ENCODE measurements around the gene DUT.

DNA sequence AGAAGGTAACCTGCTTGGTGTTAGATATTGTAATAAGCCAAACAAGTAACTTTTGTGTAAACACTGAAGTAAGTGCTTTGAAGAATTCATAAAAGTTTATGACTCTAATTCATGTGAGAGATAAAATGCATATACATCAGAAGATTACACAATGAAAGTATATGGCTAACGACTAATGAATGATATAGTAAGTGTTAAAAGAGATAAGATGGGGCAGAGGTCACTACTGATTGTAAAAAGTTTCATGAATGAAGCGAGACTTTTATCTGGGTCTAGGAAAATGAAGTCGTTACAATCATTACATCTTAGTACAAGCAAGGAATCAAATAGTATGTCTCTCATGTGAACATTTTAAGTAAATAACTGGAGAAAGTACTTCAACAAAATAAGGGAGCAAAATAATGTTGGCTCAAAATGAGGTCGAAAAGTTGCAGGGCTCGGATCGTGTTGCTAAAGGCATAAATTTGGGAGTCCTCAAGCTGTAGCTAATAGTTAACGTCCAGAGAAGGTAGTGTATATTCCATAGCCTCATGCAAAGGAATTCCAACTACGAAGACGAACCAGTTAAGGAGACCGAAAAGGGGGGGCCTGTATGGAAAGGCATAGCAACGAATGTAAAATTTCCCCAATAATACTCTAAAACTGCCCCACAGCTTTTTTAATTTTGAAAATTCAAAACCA, 984 bp upstream of the DUT start:
- TF ChIP-seq POLR2AphosphoS5 (IDR thresholded peaks at IDR 0.05; ENCODE audit: low read depth, low read length) (no peak), TAF1 (IDR thresholded peaks at IDR 0.05; ENCODE audit: borderline replicate concordance, insufficient read depth, low read length) (0 out of 2 replicates have a peak, but pooled peaks have one; percentile 30), SIN3A (IDR thresholded peaks at IDR 0.05; ENCODE audit: borderline replicate concordance, insufficient read depth, low read length) (no peak), FOXP2 (optimal IDR thresholded peaks at IDR 0.05; ENCODE audit: borderline replicate concordance, extremely low read depth, extremely low read length, insufficient read depth) (no peak)
- TF ChIP-seq, protein P1, sequence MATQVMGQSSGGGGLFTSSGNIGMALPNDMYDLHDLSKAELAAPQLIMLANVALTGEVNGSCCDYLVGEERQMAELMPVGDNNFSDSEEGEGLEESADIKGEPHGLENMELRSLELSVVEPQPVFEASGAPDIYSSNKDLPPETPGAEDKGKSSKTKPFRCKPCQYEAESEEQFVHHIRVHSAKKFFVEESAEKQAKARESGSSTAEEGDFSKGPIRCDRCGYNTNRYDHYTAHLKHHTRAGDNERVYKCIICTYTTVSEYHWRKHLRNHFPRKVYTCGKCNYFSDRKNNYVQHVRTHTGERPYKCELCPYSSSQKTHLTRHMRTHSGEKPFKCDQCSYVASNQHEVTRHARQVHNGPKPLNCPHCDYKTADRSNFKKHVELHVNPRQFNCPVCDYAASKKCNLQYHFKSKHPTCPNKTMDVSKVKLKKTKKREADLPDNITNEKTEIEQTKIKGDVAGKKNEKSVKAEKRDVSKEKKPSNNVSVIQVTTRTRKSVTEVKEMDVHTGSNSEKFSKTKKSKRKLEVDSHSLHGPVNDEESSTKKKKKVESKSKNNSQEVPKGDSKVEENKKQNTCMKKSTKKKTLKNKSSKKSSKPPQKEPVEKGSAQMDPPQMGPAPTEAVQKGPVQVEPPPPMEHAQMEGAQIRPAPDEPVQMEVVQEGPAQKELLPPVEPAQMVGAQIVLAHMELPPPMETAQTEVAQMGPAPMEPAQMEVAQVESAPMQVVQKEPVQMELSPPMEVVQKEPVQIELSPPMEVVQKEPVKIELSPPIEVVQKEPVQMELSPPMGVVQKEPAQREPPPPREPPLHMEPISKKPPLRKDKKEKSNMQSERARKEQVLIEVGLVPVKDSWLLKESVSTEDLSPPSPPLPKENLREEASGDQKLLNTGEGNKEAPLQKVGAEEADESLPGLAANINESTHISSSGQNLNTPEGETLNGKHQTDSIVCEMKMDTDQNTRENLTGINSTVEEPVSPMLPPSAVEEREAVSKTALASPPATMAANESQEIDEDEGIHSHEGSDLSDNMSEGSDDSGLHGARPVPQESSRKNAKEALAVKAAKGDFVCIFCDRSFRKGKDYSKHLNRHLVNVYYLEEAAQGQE (IDR thresholded peaks at IDR 0.05; ENCODE audit: insufficient read depth in 1 of 2, low read depth in 2 of 2, low read length in 2 of 2), result no peak
